GM21423 (cell line): ENCODE data around the gene MPND.

Experiments
- ATAC-seq: cut with Tn5 transposase; IDR thresholded peaks from one replicate; pipeline ENCODE4 v1.9.1; 2021; ENCODE audit warnings: mild to moderate bottlenecking, moderate library complexity; ENCODE audit not compliant: unreplicated experiment

Gene MPND

GRCh38 chr19:4399812-4400134 lies 56.4 kb downstream of the MPND start:
- peak; percentile 0 for ATAC-seq

DNA sequence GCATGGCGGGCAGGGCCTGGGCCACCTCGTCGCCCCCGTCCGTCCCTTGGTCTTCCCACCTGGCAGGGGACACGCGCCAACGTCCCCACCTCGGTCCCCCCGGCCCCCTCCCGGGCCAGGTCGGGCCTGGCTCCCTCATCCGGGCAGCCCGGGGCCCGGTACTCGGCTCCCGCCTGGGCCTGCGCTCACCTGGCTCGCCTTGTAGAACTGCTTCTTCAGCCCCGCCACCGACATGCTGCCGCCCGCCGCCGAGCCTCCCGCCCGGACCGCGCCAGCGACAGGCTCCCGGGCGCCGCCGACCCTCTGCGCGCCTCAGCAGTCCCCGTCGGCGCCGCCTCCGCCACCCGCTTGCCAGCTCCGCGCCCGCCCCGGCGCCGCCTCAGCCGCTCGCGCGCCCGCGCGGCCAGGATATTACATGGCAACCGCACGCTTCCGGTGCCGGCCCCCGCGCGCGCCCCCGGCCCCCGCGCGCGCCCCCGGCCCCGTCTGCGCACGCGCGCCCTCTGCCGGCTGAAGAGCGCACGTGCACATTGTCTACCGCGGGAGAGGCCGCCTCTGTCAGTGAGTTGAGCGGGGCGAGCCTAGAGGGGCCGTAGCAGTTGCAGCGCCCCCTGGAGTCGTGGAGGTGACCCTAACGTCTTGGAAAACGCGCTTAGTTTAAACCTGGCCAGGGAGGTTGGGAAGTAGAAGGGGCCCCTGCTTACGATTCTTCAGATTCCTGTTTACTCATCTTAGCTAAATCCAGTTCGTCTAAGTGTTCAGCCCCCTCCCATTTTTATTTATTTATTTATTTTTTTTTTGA lies 57.0 kb downstream of the MPND start, which contains the start of gene SH3GL1:
Gene SH3GL1 (minus strand): TSS at position 413 of the 802 bp plus-strand sequence. CDS start 179 bp downstream, at position 234.
- peak; percentile 56 for ATAC-seq

DNA sequence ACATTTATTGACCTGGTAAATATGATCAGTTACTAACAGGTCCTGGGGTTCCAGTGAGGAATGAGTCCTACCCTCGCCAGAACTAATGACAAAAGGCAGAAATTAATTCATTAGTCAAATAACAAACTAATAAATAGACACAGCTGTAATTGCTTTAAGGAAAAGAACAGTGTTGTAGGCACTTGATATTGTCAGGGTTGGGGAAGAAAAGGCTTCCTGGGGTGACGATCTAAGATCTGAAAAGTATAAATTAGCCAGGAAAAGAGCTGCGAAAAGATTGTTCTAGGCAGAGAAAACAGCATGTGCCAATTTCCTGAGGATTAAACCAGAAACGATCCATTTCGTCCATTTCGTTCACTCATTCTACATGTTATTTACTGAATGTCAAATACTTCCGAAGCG lies 58.4 kb downstream of the MPND start:
- no peak for ATAC-seq

GRCh38 chr19:4402171-4403004 lies 59.0 kb downstream of the MPND start, which contains the start of gene CHAF1A:
CHAF1A (plus strand) TSS chr19:4402640; CDS start chr19:4402763, 123 bp downstream.
- peak; percentile 74 for ATAC-seq

DNA sequence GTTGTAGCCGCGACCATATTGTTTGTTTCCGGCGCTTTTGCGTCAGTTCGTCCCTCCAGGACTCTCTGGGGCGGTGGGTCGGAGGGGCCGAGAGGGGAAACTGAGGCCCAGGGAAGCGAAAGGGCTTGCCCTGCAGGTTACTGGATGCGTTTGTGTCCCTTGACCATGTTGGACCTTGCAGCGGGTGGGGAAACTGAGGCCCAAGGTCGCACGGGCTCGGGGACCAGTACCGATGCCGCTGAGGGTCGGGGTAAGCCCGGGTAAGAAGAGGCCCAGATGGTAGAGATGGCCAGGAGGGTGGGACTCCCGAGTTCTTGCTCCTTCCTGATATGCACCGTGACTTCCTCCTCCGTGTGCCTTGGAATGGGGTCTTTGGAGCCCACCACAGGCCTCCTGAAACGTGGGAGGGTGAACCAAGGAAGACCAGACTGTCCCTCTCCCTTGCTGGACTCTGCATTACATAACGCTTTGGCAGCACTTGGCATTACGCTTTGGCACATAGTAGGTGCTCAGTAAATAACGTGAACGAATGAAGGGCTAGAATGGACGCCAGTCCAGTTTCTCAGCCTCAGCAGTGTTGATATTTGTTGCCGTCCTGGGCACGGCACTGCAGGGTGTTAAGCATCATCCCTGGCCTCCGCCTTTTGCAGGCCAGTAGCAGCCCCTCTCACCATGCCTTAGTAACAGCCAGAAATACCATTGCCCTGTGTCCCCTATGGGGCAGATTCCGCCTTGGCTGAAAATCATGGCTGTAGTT lies 59.8 kb downstream of the MPND start:
- no peak for ATAC-seq

DNA sequence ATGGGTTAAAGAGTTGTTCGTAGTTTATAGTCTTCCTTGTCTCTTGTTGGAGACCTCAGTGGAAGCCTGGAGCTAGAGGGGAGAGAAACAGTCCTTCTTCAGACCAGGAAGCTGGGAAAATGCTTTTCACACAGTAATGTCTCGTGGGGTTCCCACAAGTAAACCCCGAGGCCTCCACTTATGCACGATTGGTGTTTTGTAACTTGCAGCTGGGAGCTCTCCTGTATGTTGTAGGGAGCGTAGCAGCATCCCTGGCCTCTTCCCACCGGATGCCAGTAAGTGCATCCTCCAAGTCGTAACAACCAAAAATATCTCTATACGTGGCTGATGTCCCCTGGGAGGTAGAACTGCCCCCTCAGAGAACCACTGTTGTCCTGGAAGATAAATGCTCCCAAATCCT lies 62.6 kb downstream of the MPND start:
- ATAC-seq, result no peak

- no peak for ATAC-seq
These were observed 63.3 kb downstream of the MPND start for GRCh38 chr19:4406626-4407025.

- no peak for ATAC-seq
These were observed 66.0 kb downstream of the MPND start for GRCh38 chr19:4409123-4409933.
